Activated naive CD4-positive, alpha-beta T cell treated with anti-CD3 and anti-CD28 coated beads, Interleukin-2, amount 50 U/mL, for 24 hours (primary cell): ENCODE data around the gene DCTN2.

Experiments
- H3K27ac Mint-ChIP-seq: one replicate; pipeline ENCODE4 v1.8.0; 2021; ENCODE audit warnings: mild to moderate bottlenecking, mixed read lengths
- H3K27me3 Mint-ChIP-seq: one replicate; pipeline ENCODE4 v1.8.0; 2021; ENCODE audit warnings: mixed read lengths
- H3K36me3 Mint-ChIP-seq: one replicate; pipeline ENCODE4 v1.8.0; 2021; ENCODE audit warnings: mixed read lengths
- H3K4me1 Mint-ChIP-seq: one replicate; pipeline ENCODE4 v1.8.0; 2021; ENCODE audit warnings: mixed read lengths
- H3K4me3 Mint-ChIP-seq: one replicate; pipeline ENCODE4 v1.8.0; 2021; ENCODE audit warnings: mild to moderate bottlenecking, mixed read lengths
- H3K9me3 Mint-ChIP-seq: one replicate; pipeline ENCODE4 v1.8.0; 2021; ENCODE audit warnings: mixed read lengths

The DCTN2 gene

DNA sequence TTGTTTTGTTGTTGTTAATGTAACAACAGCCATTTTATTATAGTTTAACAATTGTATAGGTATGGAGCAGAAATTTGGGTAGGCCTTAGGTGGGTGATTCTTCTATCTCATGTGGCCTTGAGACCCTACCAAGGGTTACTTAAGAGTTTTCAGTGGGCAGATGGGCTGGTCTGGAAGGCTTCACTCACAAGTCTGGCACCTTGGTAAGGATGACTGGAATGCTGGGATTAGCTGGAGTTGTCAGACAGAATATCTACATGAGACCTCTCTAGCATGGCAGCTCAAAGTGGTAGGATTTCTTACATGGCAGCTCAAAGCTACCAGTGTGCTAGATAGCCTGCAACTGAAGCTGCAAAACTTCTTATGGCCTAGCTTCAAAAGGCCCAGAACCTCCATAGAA lies 61.3 kb downstream of the DCTN2 start:
- Mint-ChIP-seq H3K27me3 (no peaks in the 10 kb centered on the region), H3K27ac (no peak overlapping the region), H3K36me3 (peaks cover 17% of the 10 kb centered on the region), H3K9me3 (no peaks in the 10 kb centered on the region), H3K4me3 (no peak overlapping the region), H3K4me1 (peaks cover 44% of the 10 kb centered on the region)

- Mint-ChIP-seq H3K4me3 (no peak overlapping the region), H3K27me3 (no peaks in the 10 kb centered on the region), H3K9me3 (no peaks in the 10 kb centered on the region), H3K4me1 (peaks cover 48% of the 10 kb centered on the region), H3K27ac (peak overlapping the region; percentile 80), H3K36me3 (peaks cover 5% of the 10 kb centered on the region)
Measured at GRCh38 chr12:57483466-57483865, 63.5 kb downstream of the DCTN2 start.

DNA sequence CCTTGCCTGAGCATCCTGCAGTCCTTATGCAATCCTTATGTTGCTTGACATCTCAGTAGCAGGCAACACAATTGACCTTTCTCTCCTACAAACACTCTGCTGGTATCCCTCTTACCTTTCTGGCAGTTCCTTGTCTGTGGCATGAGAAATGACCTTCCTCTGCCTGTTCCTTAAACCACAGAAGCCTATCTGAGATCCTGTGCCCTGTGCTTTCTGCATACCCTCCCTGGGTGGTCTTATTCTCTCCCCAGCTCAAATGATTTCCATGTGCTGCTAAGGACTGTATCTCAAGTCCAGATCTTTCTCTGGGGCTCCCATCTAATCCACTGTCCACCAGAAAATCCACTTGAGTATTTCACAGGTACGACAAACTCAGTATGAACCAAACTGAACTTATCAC lies 65.3 kb downstream of the DCTN2 start:
- Mint-ChIP-seq H3K9me3 (no peaks in the 10 kb centered on the region), H3K36me3 (no peaks in the 10 kb centered on the region), H3K27me3 (no peaks in the 10 kb centered on the region), H3K4me3 (peak overlapping the region; percentile 19), H3K27ac (peak overlapping the region; percentile 91), H3K4me1 (peaks cover 60% of the 10 kb centered on the region)
